ENCODE measurements around the gene METTL8. TPM values are rescaled to one million over a fixed set of nuclear protein-coding genes. Genes with fewer than 3 reads are reported as not detected.

The METTL8 gene
- total and polyA plus RNA-seq, 2 of the 13 experiments (the other 11 are each of a cell fraction or from before 2014, with no cell fraction given), result 18.6 to 68.2 TPM

- TF ChIP-seq GZF1 (CRISPR knock-in tag; IDR thresholded peaks at IDR 0.05), result peak; percentile 72; the same call in 1 of the 2 replicates
- TF ChIP-seq BCLAF1 (IDR thresholded peaks at IDR 0.05), result no peak
- TF ChIP-seq, protein P1, sequence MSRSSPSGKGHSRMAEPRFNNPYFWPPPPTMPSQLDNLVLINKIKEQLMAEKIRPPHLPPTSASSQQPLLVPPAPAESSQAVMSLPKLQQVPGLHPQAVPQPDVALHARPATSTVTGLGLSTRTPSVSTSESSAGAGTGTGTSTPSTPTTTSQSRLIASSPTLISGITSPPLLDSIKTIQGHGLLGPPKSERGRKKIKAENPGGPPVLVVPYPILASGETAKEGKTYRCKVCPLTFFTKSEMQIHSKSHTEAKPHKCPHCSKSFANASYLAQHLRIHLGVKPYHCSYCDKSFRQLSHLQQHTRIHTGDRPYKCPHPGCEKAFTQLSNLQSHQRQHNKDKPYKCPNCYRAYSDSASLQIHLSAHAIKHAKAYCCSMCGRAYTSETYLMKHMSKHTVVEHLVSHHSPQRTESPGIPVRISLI (CRISPR knock-in tag; IDR thresholded peaks at IDR 0.05; ENCODE audit: borderline replicate concordance), result no peak
- TF ChIP-seq ZSCAN9 (CRISPR knock-in tag; IDR thresholded peaks at IDR 0.05; ENCODE audit: borderline replicate concordance), result no peak
- TF ChIP-seq EED (CRISPR knock-in tag; IDR thresholded peaks at IDR 0.05), result no peak
- TF ChIP-seq ZBTB38 (CRISPR knock-in tag; IDR thresholded peaks at IDR 0.05), result no peak; the same call in 1 of the 2 replicates
- TF ChIP-seq MAX (IDR thresholded peaks at IDR 0.05), result peak; percentile 44; the same call in 1 of the 2 replicates
- TF ChIP-seq ZNF543 (CRISPR knock-in tag; IDR thresholded peaks at IDR 0.05), result no peak
- peak; percentile 99 for TF ChIP-seq DMAP1 (CRISPR knock-in tag; IDR thresholded peaks at IDR 0.05)
- TF ChIP-seq ZNF530 (CRISPR knock-in tag; IDR thresholded peaks at IDR 0.05; ENCODE audit: low read depth), result no peak
- TF ChIP-seq ZNF33B (CRISPR knock-in tag; IDR thresholded peaks at IDR 0.05), result no peak
- TF ChIP-seq, protein P2, sequence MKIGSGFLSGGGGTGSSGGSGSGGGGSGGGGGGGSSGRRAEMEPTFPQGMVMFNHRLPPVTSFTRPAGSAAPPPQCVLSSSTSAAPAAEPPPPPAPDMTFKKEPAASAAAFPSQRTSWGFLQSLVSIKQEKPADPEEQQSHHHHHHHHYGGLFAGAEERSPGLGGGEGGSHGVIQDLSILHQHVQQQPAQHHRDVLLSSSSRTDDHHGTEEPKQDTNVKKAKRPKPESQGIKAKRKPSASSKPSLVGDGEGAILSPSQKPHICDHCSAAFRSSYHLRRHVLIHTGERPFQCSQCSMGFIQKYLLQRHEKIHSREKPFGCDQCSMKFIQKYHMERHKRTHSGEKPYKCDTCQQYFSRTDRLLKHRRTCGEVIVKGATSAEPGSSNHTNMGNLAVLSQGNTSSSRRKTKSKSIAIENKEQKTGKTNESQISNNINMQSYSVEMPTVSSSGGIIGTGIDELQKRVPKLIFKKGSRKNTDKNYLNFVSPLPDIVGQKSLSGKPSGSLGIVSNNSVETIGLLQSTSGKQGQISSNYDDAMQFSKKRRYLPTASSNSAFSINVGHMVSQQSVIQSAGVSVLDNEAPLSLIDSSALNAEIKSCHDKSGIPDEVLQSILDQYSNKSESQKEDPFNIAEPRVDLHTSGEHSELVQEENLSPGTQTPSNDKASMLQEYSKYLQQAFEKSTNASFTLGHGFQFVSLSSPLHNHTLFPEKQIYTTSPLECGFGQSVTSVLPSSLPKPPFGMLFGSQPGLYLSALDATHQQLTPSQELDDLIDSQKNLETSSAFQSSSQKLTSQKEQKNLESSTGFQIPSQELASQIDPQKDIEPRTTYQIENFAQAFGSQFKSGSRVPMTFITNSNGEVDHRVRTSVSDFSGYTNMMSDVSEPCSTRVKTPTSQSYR (CRISPR knock-in tag; IDR thresholded peaks at IDR 0.05; ENCODE audit: borderline replicate concordance), result peak; percentile 16; the same call in 1 of the 2 replicates
- TF ChIP-seq KDM5B (CRISPR knock-in tag; IDR thresholded peaks at IDR 0.05; ENCODE audit: borderline replicate concordance), result no peak
- no peak; a peak in 1 of 4 replicates for TF ChIP-seq KLF16 (CRISPR knock-in tag; IDR thresholded peaks at IDR 0.05)
- no peak; the same call in 1 of the 2 replicates for TF ChIP-seq KLF12 (CRISPR knock-in tag; IDR thresholded peaks at IDR 0.05; ENCODE audit: borderline replicate concordance)
- peak; percentile 94 for TF ChIP-seq PATZ1 (CRISPR knock-in tag; IDR thresholded peaks at IDR 0.05)
- TF ChIP-seq FOXM1 (CRISPR knock-in tag; IDR thresholded peaks at IDR 0.05), result no peak
- TF ChIP-seq ZNF121 (CRISPR knock-in tag; IDR thresholded peaks at IDR 0.05), result peak; percentile 65; the same call in 1 of the 2 replicates
- no peak for TF ChIP-seq ZZZ3 (CRISPR knock-in tag; IDR thresholded peaks at IDR 0.05; ENCODE audit: borderline replicate concordance)
- TF ChIP-seq ZNF34 (CRISPR knock-in tag; IDR thresholded peaks at IDR 0.05; ENCODE audit: borderline replicate concordance), result no peak
- TF ChIP-seq GMEB1 (CRISPR knock-in tag; IDR thresholded peaks at IDR 0.05; ENCODE audit: borderline replicate concordance), result no peak
Measured at GRCh38 chr2:171433763-171434012, at the start of gene METTL8 (continued).

Measured in HepG2 (cell line).